GM19239 (cell line): ENCODE results near the gene CLASP2.

Experiments
- DNase-seq: peaks from one replicate; pipeline ENCODE4 v3.0.0; 2011; ENCODE audit warnings: low spot score; ENCODE audit not compliant: insufficient read length
- FAIRE-seq: peaks from 2 replicates; lab custom pipeline; 2011; peaks lifted over from hg19 to GRCh38; lab: Jason Lieb, UNC

The CLASP2 gene

DNA sequence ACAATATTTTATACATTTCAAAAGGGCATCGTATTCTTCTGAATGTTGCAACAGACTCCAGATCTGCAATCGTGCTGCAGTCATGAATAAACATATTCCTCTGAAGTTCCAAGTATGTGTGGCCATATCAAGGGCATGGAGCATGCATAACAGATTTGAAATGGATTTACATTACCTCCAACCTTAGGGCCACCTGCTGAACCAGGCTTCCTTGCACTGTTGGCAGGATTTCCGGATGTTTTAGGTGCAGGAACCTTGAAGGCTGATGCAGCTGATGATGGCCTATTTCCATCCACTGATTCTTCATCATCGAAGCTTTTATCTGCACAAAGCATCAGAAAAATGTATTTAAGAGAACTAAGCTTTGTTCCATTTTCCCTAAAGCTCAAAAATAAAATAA, 73.5 kb downstream of the CLASP2 start:
- no peak for DNase-seq
- no peak for FAIRE-seq

DNA sequence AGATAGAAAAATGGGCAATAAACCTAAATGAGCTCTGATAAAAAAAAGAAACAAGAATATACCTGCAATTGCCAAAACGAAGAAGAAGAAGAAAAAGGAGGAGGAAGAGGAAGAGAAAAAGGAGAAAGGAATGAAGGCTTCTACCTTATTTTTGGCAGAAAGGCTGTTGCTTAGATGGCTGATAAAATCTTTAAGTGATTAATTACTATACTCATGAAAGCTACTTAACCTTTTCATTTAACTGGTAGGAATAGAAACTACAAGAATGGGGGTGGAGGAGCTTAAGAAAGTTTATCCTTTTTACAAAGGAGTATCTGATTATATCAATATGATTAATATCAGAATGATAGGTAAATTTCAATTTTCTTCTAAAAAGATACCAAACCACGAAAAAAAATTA, 75.2 kb downstream of the CLASP2 start:
- FAIRE-seq (no peak), DNase-seq (no peak)

GRCh38 chr3:33639889-33640288, 78.2 kb downstream of the CLASP2 start:
- FAIRE-seq: no peak

DNA sequence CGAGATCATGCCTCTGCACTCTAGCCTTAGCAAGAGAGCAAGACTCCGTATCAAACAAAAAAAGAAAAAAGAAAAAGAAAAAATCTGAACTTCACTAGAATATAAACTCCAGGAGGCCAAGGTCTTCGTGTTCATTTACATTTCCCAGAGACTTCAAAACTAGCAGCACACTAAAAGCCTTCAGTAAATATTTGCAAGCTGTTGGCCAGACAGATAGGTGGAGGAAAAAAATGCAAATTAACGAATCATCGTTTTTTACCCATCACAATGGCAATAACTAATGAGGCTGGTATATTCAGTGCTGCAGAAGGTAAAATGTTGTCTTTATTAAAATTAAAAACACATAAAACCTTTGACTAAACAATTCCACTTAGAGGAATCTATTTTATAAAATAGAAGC, 80.6 kb downstream of the CLASP2 start:
- DNase-seq: no peak
- no peak for FAIRE-seq

More at GRCh38 chr3:33639889-33640288, 78.2 kb downstream of the CLASP2 start:
- no peak for DNase-seq

DNA sequence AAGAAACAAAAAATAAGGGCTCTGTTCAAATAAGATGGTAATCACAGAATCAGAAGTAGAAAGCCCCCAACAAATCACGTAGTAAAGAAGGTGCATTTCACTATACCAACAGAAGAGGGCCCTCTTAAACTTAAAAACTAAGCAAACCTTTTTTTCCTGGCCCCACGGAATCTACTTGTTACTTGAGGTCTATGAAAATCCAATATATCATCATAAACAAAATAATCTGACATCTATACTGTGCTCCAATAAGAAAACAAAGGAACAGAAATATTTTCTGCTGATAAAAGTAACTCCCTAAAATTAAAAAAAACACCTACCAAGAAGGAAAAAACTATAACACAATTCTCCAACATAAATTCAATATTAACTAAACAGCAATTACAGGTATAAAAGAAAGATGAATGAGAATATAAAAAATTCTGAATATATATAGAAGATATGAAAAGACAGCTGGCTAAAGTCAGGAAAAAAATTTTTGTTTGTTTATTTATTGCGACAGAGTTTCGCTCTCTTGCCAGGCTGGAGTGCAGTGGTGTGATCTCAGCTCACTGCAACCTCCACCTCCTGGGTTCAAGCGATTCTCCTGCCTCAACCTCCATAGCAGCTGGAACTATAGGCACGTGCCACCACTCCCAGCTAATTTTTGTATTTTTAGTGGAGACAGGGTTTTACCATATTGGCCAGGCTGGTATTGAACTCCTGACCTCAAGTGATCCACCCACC, 81.8 kb downstream of the CLASP2 start:
- DNase-seq: no peak
- FAIRE-seq: peak; percentile 78

- FAIRE-seq: no peak
- DNase-seq: no peak
Observed at GRCh38 chr3:33634262-33634661, 83.8 kb downstream of the CLASP2 start.

DNA sequence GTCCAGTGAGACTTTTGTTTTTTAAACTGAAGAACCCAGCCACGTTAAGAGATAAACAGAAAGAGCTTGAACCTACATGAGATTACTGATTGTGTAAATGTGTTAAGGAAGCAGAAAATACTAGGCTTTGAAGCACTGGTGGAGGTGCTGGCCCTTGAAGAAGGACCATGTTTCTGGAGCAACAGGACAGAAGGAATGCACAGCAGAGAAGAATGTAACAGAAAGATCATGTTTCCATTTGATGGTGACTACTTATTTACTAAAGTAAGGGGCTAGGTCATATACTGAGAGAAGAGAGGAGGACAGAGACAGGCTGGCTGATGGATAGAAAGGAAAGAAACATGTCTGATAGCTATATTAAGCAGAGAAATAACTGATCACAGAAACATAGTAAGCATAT, 88.8 kb downstream of the CLASP2 start:
- FAIRE-seq (no peak), DNase-seq (no peak)

DNA sequence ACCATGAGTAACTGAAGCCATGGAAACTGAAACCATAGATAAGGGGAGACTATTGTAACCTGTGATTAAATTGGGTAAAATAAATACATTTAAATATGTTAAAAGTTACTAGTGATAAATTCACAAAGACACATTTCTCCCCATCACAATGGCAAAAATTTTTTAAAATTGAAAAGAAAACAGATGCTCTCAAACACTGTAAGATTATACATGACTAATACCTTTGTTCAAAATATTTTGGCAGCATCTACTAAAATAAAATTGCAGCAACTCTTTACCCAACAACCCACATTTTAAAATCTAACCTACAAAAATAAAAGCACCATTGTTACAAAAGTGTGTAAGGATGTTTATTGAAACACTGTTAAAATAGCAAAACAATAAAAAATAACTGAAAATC, 93.3 kb downstream of the CLASP2 start:
- FAIRE-seq: no peak
- no peak for DNase-seq

DNA sequence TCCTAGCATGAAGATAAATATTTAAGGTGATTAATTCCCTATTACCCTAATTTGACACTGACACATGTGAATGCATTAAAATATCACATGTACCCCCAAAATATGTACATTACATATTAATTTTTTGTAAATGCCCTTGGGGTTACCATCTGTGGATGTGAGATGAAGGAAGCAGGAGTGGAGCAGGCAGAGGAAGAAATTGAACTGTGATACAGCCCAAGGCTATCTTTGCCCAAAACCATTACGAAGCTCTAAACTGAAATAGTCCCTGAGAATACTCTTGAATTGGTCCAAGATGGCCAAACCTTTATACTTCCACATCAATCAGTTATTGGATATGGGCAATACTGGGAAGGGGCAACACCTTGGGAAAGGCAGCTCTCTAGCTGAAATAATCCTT, 105.0 kb downstream of the CLASP2 start:
- FAIRE-seq (no peak), DNase-seq (no peak)

DNA sequence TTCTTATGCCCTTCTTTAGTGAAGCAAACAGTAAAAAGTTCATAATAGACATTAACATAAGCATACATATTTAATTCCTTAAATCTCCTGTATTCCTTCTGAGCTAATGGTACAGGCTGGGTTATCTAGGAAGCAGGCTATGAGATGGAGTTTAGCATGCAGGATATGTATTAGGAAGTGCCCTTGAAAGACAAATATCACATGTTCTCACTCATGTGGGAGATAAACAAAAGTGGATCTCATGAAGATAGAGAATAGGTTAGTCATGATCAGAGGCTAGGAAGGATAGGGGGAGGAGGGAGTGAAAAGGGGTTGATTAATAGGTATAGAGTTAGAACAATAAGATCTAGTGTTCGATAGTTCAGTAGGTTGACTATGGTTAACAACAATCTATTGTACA, 105.4 kb downstream of the CLASP2 start:
- DNase-seq (no peak), FAIRE-seq (no peak)

DNA sequence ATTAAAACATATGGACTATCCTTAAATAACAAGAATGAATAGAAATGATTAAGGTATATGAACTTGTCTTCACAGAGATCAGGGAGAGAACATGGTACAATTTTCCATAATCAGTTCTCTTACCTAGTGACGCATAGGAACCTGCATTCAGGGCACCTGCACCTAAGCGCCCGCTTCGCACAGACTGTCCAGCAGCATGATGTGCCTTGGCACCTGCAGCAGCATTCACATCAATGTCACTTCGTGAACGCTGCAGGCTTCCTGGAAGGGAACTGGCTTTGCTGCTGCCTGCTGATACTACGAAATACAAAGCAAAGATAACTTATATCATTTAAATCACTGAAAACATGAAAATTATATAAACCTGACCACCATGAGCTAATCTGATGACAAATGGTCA, 115.2 kb downstream of the CLASP2 start:
- DNase-seq: no peak
- FAIRE-seq: no peak

- no peak for FAIRE-seq
- DNase-seq: no peak
Observed at GRCh38 chr3:33597257-33597689, 120.8 kb downstream of the CLASP2 start.

DNA sequence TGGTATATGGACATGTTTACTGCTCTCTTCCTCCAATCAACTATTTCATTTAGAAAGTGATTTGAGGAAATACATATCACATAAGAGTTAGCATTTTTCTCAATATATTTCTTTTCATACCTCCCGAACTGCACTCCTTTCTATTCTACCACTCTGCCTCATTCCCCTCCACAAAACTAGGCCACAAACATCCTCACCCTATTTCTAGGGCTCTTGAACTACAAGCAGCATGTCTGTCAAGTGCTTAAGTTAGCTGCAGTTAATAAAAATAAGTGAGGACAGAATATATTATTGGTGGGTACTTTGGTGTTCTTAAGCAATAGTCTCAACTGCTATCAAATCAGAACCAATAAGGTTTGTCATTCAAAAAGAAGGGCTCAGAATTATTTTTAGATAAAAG, 125.1 kb downstream of the CLASP2 start:
- FAIRE-seq: no peak
- DNase-seq: no peak

DNA sequence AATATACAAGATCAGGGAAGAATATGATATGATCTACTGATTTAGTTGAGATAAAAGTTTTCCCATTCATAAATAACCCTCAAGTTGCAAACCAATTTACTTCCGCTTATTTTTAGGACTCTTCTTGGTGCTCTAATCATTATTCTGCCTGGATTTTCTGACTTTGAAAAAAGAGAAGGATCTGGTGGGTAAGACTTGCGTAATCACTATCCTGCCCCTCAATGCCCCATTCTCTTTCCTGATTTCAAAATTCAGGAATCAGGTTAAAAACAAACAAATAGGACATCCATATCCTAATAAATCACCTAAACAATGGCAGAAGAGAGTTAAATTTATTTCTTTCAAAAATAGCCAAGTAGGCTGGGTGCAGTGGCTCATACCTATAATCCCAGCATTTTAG, 127.5 kb downstream of the CLASP2 start:
- FAIRE-seq (peak; percentile 72), DNase-seq (no peak)

- no peak for FAIRE-seq
Observed at GRCh38 chr3:33586402-33586801, 131.7 kb downstream of the CLASP2 start.

GRCh38 chr3:33582234-33582633, 135.8 kb downstream of the CLASP2 start:
- FAIRE-seq (no peak), DNase-seq (no peak)

More at GRCh38 chr3:33586402-33586801, 131.7 kb downstream of the CLASP2 start:
- DNase-seq: no peak

DNA sequence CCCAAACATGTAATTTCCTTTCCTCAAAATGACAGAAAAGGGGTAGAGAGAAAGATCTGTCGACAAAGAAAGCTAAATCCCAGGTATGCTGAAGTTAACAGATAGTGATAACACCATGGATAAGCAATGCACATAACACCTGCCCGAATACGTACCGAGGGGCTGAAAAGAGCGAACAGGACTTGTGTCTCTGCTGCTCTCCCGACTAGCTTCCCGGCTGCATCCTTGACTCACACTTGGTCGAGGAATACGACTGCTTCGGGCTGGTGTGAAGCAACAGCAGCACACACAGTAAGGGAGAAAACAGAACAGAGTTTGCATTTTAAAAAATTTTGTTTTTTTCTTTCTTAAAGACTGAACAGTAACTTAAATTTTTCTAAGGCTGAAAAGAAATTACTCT, 136.4 kb downstream of the CLASP2 start:
- no peak for FAIRE-seq
- no peak for DNase-seq

GRCh38 chr3:33579840-33580239, 138.2 kb downstream of the CLASP2 start:
- FAIRE-seq (no peak), DNase-seq (no peak)

- DNase-seq: no peak
- no peak for FAIRE-seq
Observed at GRCh38 chr3:33579178-33579510, 138.9 kb downstream of the CLASP2 start.

- FAIRE-seq (no peak), DNase-seq (no peak)
Observed at GRCh38 chr3:33578325-33579177, 139.5 kb downstream of the CLASP2 start.

DNA sequence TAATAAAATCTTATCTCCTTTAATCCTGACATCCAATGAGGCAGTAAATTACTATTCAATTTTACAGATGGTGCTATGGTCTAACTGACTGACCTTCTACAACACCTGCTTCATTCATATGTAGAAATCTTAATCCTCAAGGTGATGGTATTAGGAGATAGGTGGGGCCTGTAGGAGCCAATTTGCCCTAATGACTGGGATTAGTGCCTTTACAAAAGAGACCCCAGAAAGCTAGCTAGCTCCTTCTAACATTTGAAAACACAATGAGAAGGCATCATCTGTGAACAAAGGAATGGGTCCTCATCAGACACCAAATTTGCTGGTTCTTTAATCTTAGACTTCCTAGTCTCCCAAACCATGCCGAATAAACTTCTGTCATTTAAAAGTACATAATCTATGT, 140.5 kb downstream of the CLASP2 start:
- FAIRE-seq (no peak), DNase-seq (no peak)

GRCh38 chr3:33577173-33577572, 140.9 kb downstream of the CLASP2 start:
- FAIRE-seq (peak; percentile 51), DNase-seq (no peak)
